ENCODE measurements around the gene PTTG2. TPM values are rescaled to one million over a fixed set of nuclear protein-coding genes. Genes with fewer than 3 reads are reported as not detected.

PTTG2 gene
- total and polyA plus RNA-seq, 2 experiments from 2014 or later, result 1.1 TPM; not detected in 1

- Histone ChIP-seq H3F3A (replicated peaks; ENCODE audit: low read depth) (no peaks in the 10 kb centered on the region), H3K36me3 (ENCODE audit: insufficient read depth) (no peaks in the 10 kb centered on the region), H3K4me1 (ENCODE audit: insufficient read depth) (peaks cover 58% of the 10 kb centered on the region), H3K79me2 (replicated peaks; ENCODE audit: insufficient read depth) (peaks cover 82% of the 10 kb centered on the region), H3K9me2 (ENCODE audit: insufficient read depth) (no peaks in the 10 kb centered on the region), H3K27ac (ENCODE audit: low read depth) (peak overlapping the region; percentile 67), H3K27me3 (ENCODE audit: insufficient read depth) (no peaks in the 10 kb centered on the region), H4K20me1 (replicated peaks; ENCODE audit: insufficient read depth) (no peaks in the 10 kb centered on the region), H2AFZ (no peak overlapping the region), H3K4me2 (no peak overlapping the region), H3K4me3 (no peak overlapping the region)
- H3K27ac Mint-ChIP-seq, result peak overlapping the region; percentile 73
- H3K4me3 Mint-ChIP-seq, result no peak overlapping the region
- H3K9me3 Mint-ChIP-seq, result peaks cover 3% of the 10 kb centered on the region; the same call in 2 of the 3 replicates
- no peak for TF ChIP-seq POLR2AphosphoS5 (IDR thresholded peaks at IDR 0.05; ENCODE audit: low read depth)
- TF ChIP-seq CTCF (conservative IDR thresholded peaks at IDR 0.05; ENCODE audit: low read depth in 2 of 2), result no peak
- TF ChIP-seq JUNB (IDR thresholded peaks at IDR 0.05; ENCODE audit: unreplicated experiment), result no peak
- no peak for TF ChIP-seq STAT1 (IDR thresholded peaks at IDR 0.05; ENCODE audit: unreplicated experiment)
- TF ChIP-seq CREB1 (CRISPR knock-in tag; IDR thresholded peaks at IDR 0.05; ENCODE audit: low read depth), result no peak
- TF ChIP-seq NANOG (IDR thresholded peaks at IDR 0.05; ENCODE audit: borderline replicate concordance), result no peak
- TF ChIP-seq EZH2phosphoT487 (IDR thresholded peaks at IDR 0.05; ENCODE audit: unreplicated experiment), result no peak
- TF ChIP-seq, protein P1, sequence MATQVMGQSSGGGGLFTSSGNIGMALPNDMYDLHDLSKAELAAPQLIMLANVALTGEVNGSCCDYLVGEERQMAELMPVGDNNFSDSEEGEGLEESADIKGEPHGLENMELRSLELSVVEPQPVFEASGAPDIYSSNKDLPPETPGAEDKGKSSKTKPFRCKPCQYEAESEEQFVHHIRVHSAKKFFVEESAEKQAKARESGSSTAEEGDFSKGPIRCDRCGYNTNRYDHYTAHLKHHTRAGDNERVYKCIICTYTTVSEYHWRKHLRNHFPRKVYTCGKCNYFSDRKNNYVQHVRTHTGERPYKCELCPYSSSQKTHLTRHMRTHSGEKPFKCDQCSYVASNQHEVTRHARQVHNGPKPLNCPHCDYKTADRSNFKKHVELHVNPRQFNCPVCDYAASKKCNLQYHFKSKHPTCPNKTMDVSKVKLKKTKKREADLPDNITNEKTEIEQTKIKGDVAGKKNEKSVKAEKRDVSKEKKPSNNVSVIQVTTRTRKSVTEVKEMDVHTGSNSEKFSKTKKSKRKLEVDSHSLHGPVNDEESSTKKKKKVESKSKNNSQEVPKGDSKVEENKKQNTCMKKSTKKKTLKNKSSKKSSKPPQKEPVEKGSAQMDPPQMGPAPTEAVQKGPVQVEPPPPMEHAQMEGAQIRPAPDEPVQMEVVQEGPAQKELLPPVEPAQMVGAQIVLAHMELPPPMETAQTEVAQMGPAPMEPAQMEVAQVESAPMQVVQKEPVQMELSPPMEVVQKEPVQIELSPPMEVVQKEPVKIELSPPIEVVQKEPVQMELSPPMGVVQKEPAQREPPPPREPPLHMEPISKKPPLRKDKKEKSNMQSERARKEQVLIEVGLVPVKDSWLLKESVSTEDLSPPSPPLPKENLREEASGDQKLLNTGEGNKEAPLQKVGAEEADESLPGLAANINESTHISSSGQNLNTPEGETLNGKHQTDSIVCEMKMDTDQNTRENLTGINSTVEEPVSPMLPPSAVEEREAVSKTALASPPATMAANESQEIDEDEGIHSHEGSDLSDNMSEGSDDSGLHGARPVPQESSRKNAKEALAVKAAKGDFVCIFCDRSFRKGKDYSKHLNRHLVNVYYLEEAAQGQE (IDR thresholded peaks at IDR 0.05; ENCODE audit: unreplicated experiment), result no peak
- ATAC-seq, result peak; percentile 13; the same call in 2 of the 3 replicates
- H3K27me3 Mint-ChIP-seq (ENCODE audit: insufficient read depth, low read depth, poor library complexity), result peaks cover 10% of the 10 kb centered on the region
- DNase-seq (ENCODE audit: low spot score), result peak; percentile 33
- peaks cover 4% of the 10 kb centered on the region; the same call in 2 of the 3 replicates for H3K36me3 Mint-ChIP-seq (ENCODE audit: low read depth)
- peaks cover 71% of the 10 kb centered on the region for H3K4me1 Mint-ChIP-seq
Measured at GRCh38 chr4:37991623-37992410, 31.6 kb downstream of the PTTG2 start.

- Mint-ChIP-seq H3K27me3 (ENCODE audit: insufficient read depth, low read depth, poor library complexity) (peaks cover 6% of the 10 kb centered on the region), H3K27ac (no peak overlapping the region), H3K4me1 (peaks cover 60% of the 10 kb centered on the region), H3K36me3 (ENCODE audit: low read depth) (peaks cover 4% of the 10 kb centered on the region; the same call in 2 of the 3 replicates), H3K4me3 (no peak overlapping the region), H3K9me3 (peaks cover 3% of the 10 kb centered on the region; the same call in 2 of the 3 replicates)
- peak; percentile 17; the same call in 2 of the 3 replicates for ATAC-seq
- Histone ChIP-seq H2AFZ (no peak overlapping the region), H3K79me2 (replicated peaks; ENCODE audit: insufficient read depth) (peaks cover 88% of the 10 kb centered on the region), H3K4me1 (ENCODE audit: insufficient read depth) (peaks cover 42% of the 10 kb centered on the region), H3F3A (replicated peaks; ENCODE audit: low read depth) (no peaks in the 10 kb centered on the region), H3K4me3 (no peak overlapping the region), H4K20me1 (replicated peaks; ENCODE audit: insufficient read depth) (no peaks in the 10 kb centered on the region), H3K36me3 (ENCODE audit: insufficient read depth) (no peaks in the 10 kb centered on the region), H3K27me3 (ENCODE audit: insufficient read depth) (no peaks in the 10 kb centered on the region), H3K9me2 (ENCODE audit: insufficient read depth) (no peaks in the 10 kb centered on the region), H3K27ac (ENCODE audit: low read depth) (no peak overlapping the region; the same call in 1 of the 2 replicates), H3K4me2 (0 out of 2 replicates have a peak overlapping the region, but pooled peaks have one; percentile 25)
- TF ChIP-seq POLR2AphosphoS5 (IDR thresholded peaks at IDR 0.05; ENCODE audit: low read depth) (no peak), CTCF (conservative IDR thresholded peaks at IDR 0.05; ENCODE audit: low read depth in 2 of 2) (peak in 1 of 2 experiments; percentile 20; a peak in 1 of 4 replicates)
- peak; percentile 38 for DNase-seq (ENCODE audit: low spot score)
Measured at GRCh38 chr4:37993806-37994205, 33.6 kb downstream of the PTTG2 start.
